ENCODE results near the gene INMT.

Gene INMT

DNA sequence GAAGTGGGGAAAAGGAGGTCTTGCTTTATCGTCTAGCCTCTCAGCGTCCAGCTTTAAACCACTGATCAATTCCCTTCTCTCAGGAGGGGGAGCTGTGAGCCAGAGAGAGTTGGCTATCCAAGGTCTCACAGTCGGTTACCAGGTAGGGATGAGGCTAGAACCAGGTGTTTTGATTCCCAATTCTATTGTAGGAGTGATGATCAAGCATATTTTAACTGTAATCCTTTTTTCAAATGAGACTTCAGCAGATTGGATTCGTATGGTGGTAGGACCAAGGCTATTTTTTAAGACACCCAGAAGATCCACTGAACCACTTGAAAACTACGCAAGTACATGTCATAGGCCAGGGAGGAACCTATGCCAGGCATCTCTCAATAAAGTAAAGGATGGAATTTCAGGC, 27.6 kb downstream of the INMT start:
- no peak for DNase-seq (ENCODE audit: extremely low read depth in 1 of 2, low read depth in 1 of 2)

DNA sequence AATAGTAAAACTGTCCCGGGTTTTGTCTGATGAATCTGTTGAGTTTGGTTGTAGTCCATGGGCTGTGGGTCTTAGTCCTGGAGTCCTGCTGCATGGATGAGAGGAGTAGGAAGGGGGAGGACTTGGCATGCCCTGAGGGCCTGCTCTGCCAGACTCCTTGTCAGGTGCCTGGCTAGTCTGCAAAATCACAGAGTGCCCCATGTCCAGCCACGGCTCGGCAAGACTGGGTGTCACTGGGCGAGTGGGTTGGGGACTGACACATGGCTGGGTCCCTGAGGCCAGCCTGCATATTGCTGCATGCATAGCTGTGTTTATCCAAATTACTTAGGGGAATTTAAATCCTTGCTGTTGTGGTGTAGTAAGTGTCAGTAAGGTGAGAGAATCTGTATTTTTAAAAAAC, 29.0 kb downstream of the INMT start:
- no peak for DNase-seq (ENCODE audit: extremely low read depth in 1 of 2, low read depth in 1 of 2)

DNA sequence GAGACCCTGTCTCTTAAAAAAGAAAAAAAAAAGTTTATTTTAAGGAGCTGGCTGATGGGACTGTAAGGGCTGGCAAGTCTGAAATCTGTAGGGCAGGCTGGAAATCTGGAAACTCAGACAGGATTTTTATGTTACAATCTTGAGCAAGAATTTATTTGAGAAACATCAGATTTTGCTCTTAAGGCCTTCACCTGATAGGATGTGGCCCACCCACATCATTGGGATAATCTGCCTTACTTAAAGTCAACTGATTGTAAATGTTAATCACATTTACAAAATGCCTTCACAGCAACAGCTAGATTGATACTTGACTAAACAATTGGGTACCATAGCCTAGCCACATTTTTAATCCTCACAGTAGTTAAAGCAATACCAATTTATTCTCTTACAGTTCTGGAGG, 30.8 kb downstream of the INMT start:
- no peak for DNase-seq (ENCODE audit: extremely low read depth in 1 of 2, low read depth in 1 of 2)

DNA sequence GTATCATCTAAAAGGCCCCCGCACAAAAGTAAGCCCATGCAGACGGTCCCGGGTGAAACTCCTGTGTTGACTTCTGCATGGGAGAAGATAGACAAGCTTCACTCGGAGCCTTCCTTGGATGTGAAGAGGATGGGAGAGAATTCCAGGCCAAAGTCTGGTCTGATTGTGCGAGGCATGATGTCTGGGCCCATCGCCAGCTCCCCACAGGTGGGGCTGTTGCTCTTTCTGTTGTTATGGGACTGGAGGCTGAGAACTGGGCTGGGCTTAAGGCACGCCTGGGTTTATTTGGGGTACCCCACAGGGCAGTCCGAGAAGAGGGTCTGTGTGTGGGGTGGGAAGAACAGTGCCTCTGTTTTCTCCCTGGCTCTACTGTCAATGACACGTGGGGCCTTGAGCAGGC, 33.9 kb downstream of the INMT start:
- DNase-seq (ENCODE audit: extremely low read depth in 1 of 2, low read depth in 1 of 2), result no peak

DNA sequence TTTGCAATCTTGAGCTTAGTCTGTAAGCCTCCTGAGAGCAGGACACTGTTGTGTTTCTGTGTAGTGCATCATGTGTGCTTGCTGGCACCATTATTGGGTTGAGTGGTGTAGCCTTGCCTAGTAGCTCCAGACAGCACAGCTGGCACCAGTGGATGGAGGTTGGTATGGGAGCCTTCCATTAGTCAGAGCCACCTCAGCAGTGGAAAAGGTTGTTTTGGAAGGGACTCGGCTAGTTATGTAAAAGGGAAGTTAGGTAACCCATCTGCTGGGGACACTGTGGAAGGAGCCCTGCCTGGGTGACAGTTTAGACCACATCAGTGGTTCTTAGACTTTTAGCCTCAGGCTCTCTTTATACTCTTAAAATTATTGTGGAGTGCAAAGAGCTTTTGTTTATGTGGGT, 35.6 kb downstream of the INMT start:
- DNase-seq (ENCODE audit: extremely low read depth in 1 of 2, low read depth in 1 of 2), result no peak

DNA sequence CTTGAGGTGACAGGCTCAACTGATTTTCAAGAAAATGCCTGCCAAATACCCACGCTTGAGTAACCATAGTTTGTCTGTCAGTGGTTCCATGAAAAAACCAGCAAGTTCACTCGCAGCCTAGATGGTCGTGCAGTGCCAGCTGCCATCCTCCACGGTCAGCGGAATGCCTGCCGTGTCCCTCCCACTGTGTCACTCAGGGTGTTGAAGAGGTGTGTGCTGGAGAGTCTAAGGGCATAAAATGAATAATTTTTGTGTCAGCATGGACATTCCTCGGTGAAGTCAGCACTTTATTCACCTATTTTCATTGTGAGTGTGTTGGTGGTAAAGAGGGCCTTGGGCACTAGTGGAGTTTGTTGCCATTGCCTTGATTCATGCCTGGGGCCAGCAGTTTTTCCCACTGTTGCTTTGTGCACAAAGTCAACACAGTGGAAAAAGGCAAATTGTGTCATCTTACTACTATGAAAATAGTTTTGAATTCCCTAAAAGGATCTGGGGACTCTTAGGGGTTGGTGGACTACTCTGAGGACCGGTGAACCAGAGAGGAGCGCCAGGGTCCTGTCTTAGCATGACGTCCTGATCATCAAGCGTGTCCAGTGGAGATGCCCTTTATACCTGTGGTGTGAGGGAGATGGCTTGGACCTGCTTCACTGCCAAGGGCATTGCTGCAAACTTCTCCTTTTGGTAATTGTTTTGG, 36.9 kb downstream of the INMT start:
- no peak for DNase-seq (ENCODE audit: extremely low read depth in 1 of 2, low read depth in 1 of 2)

DNA sequence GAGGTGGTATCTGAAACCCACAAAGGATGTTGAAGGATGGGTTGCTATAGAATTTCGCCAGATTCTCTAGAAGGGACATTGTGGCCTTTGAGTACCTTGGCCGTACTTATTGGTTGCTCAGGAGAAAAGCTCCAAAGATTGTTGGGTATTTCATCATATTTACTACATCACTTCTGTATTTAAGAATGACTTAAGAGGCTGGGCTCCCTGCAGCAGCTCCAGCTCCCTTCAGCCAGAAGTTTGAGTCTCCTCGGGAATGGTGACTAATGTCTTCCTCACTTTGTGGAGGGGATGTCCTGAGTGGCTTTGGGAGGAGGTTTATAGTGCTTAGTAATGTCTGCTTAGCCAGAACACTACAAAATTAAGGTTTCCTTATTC, 37.4 kb downstream of the INMT start:
- no peak for DNase-seq (ENCODE audit: extremely low read depth in 1 of 2, low read depth in 1 of 2)

DNA sequence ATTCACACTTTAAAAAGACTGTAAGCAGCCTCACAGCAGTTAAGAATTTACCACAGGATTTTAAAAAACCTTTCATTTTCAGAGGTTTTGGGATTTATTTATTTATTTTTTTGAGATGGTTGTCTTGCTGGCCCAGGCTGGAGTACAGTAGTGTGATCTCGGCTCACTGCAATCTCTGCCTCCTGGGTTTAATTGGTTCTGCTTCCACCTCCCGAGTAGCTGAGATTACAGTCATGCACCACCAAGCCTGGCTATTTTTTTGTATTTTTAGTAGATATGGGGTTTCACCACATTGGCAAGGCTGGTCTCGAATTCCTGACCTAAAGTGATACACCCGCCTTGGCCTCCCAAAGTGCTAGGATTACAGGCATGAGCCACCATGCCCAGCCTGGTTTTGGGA, 38.4 kb downstream of the INMT start:
- DNase-seq (ENCODE audit: extremely low read depth in 1 of 2, low read depth in 1 of 2), result no peak

DNA sequence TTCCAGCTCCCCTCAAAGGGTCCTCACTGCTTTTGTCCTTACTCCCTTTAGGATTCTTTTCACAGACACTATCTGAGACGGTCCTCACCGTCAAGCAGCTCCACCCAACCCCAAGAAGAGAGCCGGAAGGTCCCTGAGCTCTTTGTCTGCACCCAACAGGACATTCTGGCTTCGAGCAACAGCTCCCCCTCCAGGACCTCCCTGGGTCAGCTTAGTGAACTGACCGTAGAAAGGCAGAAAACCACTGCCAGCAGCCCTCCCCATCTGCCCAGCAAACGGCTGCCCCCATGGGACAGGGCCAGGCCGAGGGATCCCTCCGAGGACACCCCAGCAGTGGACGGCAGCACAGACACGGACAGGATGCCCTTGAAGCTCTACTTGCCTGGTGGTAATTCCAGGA, 39.2 kb downstream of the INMT start:
- no peak for DNase-seq (ENCODE audit: extremely low read depth in 1 of 2, low read depth in 1 of 2)

DNA sequence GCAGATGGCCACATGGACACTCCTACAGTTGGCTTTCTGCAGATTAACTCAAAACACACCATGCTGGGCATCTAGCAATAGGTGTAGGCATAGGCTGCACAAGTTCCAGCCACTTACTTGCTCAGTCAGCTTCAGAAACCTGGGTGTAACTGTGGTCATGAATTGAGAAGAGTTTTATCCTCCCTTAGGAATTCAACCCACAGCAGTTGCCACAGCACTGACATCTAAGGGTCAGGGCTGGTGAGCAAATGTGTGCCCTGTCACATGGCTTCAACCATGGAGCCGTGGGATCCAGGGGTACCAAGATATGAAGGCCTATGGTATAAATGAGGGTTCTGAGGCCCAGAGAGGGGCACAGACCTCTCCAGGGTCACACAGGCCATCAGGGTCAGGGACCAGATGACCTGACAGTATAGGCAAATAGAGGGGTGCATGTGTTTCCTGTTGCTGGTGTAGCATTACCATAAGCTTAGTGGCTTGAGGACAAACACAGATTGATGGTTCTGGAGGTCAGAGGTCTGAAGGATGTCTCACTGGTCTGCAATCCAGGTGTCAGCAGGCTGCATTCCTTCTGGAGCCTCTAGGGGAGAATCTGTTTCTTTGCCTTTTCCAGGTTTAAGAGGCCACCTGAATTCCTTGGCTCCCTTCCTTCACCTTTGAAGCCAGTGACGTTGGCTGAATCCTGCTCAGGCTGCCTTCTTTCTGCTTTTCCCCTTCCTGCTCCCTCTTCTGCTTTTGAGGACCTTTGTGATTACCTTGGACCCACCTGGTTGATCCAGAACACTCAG, 43.4 kb downstream of the INMT start:
- DNase-seq (ENCODE audit: extremely low read depth in 1 of 2, low read depth in 1 of 2), result no peak

DNA sequence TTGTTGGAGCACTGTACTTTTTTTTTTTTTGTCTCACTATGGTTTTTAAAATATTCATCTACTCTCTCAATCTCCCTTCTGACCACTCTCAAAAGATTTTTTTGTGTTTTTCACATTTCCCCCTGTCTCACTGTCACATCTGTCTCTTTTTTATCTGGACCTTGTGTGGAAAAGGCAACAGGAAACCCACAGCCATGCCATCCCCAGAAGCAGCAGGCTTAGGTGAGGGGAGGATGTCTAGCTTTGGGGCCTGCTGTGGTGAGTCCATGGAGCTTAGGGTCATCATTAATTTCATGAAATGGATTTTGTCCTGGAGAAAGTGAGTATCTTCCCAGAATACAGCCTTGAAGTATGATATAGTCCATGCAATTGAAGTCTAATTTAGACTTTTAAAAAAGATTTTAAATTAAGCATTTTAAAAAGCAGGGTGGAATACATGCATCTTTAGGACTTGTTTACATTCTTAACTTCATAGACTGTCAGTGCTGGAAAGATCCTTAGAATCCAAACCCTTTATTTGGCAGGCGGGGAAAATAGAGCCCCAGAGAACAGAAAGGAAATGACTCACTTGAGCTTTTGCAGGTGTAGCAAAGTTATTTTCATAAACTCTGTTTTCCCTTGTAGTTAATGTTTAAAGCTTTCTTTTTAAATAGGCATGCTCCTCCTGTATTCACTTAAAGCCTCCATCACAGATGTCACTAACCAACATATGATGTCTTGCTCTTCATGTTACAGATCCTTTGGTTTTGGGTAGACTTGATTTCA, 44.4 kb downstream of the INMT start:
- DNase-seq (ENCODE audit: extremely low read depth in 1 of 2, low read depth in 1 of 2), result no peak

DNA sequence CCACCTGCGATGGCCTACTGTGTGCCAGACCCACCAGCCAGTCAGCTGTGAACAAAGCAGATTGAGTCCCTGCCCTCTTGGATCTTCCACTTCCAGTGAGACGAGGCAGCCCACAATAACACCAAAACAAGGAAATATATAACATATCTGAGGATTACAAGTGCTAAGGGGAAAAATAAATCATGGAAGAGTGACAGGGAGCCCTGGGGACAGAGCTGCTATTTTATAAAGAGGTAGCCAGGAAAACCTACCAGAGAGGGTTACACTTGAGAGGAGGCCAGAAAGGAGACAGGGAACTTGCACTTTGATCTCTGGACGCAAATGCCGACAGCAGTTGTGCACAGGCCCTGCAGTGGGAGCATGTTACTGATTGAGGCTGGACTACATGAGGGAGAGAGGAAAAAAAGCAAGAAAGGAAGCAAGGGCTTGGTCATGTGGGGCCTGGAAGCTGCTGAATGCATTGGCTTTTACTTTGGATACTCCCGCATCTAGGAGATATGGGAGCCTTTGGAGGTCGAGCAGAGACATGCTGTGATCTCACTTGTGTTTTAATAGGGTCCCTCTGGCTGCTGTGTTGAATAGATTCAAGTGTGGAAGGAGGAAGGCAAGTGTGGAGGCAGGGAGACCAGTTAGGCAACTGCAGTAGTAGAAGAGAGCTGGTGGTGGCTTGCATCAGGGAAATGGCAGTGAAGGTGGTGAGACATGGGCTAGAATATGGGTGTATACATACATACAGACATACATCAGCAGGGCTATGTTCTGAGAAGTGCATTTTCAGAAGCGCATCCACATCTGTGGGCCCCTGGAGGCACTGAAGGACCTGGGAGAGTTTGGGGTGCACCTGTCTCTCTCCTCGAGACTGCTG, 45.5 kb downstream of the INMT start:
- DNase-seq (ENCODE audit: extremely low read depth in 1 of 2, low read depth in 1 of 2), result no peak

DNA sequence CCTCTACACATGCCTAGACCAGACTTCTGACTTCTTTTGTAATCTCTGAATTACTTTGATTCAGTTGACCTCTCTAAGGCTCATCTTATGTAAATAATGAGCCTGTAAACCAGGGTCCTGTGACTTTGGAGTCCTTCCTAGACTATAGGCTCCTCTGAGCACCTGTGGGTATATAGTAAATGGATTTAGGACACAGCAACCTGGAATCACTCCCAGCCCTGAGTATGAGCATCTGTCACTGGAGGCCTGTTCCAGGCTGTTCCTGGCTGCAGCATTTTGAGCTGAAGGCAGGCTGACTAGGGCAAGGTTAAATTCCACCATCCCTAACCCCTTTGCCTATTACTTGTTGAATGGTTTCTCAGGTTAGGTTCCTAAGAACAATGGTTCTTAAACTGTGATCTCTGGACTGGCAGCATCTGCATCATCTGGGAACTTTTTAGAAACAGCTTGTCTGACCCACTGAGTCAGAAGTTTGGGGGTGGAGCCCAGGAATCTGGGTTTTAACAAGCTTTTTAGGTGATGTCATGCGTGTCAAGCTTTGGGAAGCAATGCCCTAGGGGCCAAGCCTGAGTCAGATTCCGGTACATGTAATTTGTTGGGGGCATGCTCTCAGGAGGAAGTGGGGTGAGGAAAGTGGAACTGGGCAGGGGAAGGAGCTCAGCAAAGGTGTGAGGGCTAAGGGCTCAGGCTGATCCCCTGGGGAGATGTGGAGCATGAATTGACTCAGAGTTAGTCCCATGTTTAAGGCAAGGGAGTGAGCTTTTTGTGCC, 47.5 kb downstream of the INMT start:
- DNase-seq (ENCODE audit: extremely low read depth in 1 of 2, low read depth in 1 of 2), result no peak

DNA sequence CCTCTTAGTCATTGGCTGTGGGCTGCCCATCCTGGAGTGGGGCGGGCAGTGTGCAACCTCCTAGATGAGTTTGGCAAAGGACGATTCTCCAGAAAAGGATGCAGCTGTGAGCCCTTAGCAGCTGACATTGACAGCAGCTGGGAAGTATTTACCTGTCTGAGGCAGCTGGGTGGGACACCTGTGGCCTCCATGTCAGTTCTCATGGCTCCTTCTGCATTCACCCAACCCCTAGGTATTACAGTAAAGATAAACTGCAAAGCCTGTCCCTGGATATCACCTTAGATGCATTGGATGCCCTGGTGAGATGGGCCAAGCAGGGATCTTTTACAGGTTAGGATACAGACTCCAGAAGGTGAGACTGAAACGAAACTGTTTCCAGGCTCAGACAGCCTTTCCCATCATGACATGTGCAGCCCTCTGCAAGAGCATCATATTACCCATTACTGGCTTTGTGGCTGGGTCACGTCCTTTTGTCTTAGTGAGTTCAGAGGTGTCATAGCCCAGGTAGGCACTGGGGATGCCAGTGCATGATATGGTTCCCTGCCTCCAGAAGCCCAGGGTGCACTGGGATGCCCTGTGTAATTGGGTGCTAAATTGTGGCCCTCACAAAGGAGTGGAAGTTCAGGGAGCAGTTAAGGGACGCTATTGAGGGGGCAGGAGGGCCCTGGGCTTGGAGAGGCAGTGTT, 48.2 kb downstream of the INMT start:
- no peak for DNase-seq (ENCODE audit: extremely low read depth in 1 of 2, low read depth in 1 of 2)

DNA sequence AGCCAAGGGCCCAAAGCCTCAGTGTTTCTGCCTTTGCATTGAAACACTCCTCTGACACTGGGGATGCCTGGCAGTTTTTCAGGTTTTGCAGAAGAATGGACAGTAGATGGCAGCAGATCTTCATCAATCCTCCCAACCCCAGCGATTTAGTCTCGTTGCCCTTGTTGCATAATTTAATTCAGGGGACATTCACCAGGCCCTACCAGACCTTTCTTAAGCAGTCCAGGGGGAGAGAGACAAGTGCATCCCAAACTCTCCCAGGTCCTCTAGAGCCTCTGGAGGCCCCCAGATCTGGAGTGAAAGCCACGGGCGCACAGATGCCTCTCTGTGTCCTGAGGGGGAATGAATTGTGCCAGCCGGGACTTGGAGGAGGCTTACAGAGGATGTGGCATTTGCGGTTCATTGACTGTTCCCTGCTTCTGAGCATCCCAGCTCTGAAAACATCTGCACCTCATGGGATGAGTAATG, 48.9 kb downstream of the INMT start:
- DNase-seq (ENCODE audit: extremely low read depth in 1 of 2, low read depth in 1 of 2), result no peak

DNA sequence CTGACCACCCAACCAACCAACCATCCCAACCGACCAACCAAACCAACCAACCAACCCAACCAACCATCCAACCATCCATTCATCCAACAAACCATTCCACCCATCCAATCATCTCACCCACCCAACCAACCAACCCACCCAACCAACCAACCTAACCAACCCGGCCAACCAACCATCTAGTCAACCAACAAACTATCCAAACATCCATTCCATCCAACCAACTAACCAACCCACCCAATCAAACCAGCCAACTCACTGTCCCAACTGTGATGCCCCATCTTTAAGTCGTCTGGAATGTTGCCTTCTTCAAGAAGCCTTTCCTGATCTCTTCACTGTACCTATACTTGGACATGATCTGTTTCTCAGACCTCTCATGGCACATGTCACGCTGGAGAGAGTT, 50.9 kb downstream of the INMT start:
- no peak for DNase-seq (ENCODE audit: extremely low read depth in 1 of 2, low read depth in 1 of 2)

DNA sequence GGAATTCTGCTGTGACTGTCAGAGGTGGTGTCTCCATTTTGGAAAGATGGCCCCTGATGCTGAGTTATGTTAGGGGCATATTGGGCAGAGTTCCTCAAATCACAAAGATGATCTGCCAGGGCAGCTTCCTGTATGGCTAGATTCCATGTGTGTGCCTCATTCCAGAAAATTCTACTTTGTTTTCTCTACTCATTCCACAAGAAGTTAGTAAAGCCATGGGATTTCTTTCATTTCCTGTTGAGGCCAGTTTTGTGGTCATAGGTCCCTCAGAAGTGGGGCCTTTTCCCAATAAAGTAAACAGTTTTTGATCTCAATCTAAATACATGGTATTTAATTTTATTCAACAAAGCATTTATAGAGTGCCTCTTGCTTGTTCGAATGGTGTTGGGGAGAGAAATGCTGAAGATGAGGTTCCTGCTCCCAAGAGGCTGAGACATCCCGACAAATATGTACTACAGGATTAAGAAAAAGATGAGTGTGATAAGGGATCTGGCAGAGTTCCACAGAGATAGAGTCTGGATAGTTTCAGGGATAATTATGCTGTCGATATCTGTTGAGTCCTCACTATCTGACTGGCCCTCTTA, 52.2 kb downstream of the INMT start:
- DNase-seq (ENCODE audit: extremely low read depth in 1 of 2, low read depth in 1 of 2), result no peak

DNA sequence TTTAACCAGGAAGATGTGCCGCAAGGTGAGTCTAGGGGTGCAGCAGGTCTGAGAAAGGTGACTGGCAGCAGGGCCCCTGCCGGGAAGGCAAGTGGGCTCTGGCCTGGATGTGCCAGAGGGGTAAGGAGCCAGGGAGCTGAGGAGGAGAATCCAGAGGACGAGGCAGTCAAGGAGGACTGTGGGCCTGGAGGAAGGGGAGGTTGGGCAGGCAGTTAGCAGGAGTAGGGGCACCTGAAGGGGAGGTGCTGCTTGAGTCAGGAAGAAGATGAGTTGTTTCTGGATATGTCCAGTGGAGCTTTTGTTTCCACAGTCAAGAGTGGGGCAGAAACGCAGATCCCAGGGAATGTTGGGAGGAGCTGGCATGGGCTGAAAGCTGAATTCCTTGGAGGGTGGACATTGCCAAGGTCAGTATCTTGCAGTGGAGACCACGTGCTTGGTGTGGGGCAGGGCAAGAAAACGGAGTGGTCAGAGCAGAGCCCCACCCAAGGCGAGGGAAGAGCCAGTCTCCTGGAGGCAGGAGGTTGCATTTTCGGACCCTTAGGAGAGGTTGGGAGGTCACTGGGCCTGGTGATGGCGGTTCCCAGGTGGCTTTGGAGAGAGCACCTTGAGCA, 53.3 kb downstream of the INMT start:
- no peak for DNase-seq (ENCODE audit: extremely low read depth in 1 of 2, low read depth in 1 of 2)

DNA sequence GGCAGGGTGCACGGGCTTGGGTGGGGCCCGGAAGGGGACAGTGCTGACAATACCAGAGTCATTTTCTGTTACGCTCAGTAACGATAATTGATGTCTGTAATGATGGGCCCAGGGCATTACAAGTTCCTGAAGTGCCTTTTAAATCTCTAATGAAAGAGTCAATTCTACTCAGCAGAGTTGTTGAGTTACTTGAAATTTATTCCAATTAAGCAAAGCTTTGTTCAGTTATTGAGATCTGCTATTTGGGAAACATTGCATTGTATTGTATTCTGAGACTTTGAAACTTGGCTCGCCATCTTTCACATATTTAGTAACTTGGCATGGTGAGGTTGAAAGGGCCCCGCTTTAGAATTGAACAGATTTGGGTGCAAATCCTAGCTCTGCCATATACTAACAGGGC, 54.0 kb downstream of the INMT start:
- no peak for DNase-seq (ENCODE audit: extremely low read depth in 1 of 2, low read depth in 1 of 2)
